ENCODE measurements around the gene PHACTR2.

GRCh38 chr6:143804835-143805239 is 127.1 kb downstream of the PHACTR2 start:
- no peak for TF ChIP-seq CTCF (IDR thresholded peaks at IDR 0.05 in 4 of 5, conservative IDR thresholded peaks at IDR 0.05 in 1 of 5)
- TF ChIP-seq POLR2A (IDR thresholded peaks at IDR 0.05): no peak
